Thyroid gland (tissue), 4 donors: Measurements from ENCODE around the gene IGF2BP3.

ENCODE experiments used
- CTCF ChIP-seq, 6 experiments: fragments of 200-600 bp in 3 of 6; fragments of 450-650 bp in 3 of 6; sonication (generic) in 3 of 6; IDR thresholded peaks; one replicate each; pipeline ENCODE4 v1.5.1; 2016 to 2019; ENCODE audit warnings: antibody characterized with exemption in 6 of 6, mild to moderate bottlenecking in 2 of 6, inconsistent platforms in 1 of 6, moderate library complexity in 1 of 6
- POLR2A ChIP-seq, 2 donors: fragments of 450-650 bp; IDR thresholded peaks; one replicate each; pipeline ENCODE4 v1.6.1; 2017; ENCODE audit warnings: antibody characterized with exemption in 2 of 2, mild to moderate bottlenecking in 2 of 2, moderate library complexity in 1 of 2

GRCh38 chr7:23445326-23445725 lies 25.0 kb downstream of the IGF2BP3 start:
- TF ChIP-seq POLR2A (IDR thresholded peaks at IDR 0.05) (no peak), CTCF (IDR thresholded peaks at IDR 0.05) (no peak)
